NCI-H2029 treated with DMSO at 0.1 percent for 48 hours (cell line): ENCODE data around the gene PCDHGB4.
"Not testable (repeated sequence)": the region's sequence is repeated elsewhere in the genome, so short reads cannot be mapped to it uniquely, and the experiment has no call there.

ENCODE experiments used
- DNase-seq: peaks from one replicate; lab custom pipeline; 2025; lab: John Stamatoyannopoulos, UW

PCDHGB4 gene

DNA sequence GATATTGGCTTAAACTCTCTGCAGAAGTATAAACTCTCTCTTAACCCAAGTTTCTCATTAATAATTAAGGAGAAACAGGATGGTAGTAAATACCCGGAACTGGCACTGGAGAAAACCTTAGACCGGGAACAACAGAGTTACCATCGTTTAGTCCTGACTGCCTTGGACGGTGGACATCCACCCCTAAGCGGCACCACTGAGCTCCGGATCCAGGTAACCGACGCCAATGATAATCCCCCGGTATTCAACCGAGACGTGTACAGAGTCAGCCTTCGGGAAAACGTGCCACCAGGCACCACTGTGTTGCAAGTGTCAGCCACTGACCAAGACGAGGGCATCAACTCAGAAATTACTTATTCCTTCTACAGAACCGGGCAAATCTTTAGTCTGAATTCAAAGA is 11.1 kb downstream of the PCDHGB4 start:
- DNase-seq, result no peak

DNA sequence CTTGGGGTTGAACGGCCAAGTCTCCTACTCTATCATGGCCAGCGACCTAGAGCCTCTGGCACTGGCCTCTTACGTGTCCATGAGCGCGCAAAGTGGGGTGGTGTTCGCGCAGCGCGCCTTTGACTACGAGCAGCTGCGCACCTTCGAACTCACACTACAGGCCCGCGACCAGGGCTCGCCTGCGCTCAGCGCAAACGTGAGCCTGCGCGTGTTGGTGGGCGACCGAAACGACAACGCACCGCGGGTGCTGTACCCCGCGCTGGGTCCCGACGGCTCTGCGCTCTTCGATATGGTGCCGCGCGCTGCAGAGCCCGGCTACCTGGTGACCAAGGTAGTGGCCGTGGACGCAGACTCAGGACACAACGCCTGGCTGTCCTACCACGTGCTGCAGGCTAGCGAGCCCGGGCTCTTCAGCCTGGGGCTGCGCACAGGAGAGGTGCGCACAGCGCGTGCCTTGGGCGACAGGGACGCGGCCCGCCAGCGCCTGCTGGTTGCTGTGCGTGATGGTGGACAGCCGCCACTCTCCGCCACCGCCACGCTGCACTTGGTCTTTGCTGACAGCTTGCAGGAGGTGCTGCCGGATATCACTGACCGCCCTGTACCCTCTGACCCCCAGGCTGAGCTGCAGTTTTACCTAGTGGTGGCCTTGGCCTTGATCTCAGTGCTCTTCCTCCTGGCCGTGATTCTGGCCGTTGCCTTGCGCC is 12.2 kb downstream of the PCDHGB4 start:
- DNase-seq, result no peak

DNA sequence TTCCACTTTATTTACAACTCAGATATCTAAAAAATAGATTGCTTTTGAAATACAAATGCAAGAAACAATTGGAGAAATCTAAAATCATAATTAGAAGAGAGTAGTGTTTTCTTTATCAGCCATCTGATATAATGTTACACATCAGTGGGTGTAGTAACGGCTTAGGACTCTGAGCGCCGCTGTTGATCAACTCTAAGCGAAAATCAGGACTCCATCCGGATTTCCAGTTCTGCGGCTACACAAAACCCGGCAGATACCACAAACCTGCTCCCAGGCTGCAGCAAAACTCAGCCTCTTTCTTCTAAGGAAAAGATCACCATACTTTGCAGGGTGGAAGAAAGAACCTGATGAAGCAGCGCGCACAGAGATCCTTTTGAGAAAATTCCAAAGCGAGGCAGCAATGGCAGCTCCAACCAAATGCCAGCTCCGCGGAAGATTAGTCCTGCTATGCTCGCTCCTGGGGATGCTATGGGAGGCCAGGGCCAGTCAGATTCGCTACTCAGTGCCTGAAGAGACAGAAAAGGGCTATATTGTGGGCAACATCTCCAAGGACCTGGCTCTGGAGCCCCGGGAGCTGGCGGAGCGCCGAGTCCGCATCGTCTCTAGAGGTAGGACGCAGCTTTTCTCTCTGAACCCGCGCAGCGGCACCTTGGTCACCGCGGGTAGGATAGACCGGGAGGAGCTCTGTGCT is 15.2 kb downstream of the PCDHGB4 start, which contains the start of gene PCDHGA9:
Gene PCDHGA9 (plus strand): TSS at position 226 of the 691 bp plus-strand sequence. CDS start 175 bp downstream, at position 401.
- DNase-seq, result no peak

DNA sequence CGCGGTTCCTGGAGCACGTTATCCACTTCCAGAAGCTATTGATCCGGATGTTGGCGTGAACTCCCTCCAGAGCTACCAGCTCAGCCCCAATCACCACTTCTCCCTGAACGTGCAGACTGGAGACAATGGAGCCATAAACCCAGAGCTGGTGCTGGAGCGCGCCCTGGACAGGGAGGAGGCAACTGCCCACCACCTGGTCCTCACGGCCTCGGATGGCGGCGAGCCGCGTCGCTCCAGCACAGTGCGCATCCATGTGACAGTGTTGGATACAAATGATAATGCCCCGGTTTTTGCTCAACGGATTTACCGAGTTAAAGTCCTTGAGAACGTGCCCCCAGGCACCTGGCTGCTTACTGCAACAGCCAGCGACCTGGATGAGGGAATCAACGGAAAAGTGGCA is 15.9 kb downstream of the PCDHGB4 start:
- DNase-seq, result no peak

DNA sequence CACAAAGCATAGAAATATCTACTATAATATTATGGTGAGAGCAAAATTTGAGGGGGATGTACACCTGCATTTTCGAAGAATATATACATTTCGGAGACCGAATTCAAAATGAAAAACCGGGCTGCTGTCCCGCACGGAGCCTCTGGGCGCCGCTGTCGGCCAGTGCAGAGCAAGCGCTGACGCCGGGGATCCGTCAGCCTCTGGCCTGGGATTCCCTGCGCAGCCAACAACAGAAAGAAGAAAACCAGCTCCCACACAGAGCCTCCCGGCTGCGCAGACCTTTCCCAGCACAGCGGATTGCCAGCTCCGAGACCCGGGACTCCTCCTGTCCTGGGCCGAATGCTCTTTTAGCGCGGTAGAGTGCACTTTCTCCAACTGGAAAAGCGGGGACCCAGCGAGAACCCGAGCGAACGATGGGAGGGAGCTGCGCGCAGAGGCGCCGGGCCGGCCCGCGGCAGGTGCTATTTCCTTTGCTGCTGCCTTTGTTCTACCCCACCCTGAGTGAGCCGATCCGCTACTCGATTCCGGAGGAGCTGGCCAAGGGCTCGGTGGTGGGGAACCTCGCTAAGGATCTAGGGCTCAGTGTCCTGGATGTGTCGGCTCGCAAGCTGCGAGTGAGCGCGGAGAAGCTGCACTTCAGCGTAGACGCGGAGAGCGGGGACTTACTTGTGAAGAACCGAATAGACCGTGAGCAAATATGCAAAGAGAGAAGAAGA is 20.4 kb downstream of the PCDHGB4 start, which contains the start of gene PCDHGB6:
Gene PCDHGB6 (plus strand): TSS at position 232 of the 716 bp plus-strand sequence. CDS start 182 bp downstream, at position 414.
- not testable (repeated sequence) for DNase-seq

DNA sequence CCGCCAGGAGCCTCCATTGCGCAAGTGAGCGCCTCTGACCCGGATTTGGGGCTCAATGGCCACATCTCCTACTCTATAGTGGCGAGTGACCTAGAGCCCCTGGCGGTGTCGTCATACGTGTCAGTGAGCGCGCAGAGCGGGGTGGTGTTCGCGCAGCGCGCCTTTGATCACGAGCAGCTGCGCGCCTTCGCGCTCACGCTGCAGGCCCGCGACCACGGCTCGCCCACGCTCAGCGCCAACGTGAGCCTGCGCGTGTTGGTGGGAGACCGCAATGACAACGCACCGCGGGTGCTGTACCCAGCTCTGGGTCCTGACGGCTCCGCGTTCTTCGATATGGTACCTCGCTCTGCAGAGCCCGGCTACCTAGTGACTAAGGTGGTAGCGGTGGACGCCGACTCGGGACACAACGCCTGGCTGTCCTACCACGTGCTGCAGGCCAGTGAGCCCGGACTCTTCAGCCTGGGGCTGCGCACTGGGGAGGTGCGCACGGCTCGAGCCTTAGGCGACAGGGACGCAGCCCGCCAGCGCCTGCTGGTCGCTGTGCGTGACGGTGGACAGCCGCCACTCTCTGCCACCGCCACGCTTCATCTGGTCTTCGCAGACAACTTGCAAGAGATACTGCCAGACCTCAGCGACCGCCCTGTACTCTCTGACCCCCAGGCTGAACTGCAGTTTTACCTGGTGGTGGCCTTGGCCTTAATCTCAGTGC is 22.3 kb downstream of the PCDHGB4 start:
- no peak for DNase-seq

DNA sequence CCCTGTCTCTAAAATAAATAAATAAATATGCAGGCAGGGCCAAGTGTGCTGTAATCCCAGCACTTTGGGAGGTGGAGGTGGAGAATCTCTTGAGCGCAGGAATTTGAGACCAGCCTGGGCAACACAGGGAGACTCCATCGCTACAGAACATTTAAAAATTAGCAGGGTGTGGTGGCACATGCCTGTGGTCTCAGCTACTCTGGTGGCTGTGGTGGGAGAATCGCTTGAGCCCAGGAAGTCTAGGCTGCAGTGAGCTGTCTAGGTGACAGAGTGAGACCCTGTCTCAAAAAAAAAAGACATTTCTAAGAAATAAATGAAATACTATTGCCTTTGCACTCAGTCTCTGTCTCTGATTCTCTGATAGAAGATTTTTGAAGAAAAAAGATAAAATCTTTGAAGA is 24.1 kb downstream of the PCDHGB4 start:
- no peak for DNase-seq

DNA sequence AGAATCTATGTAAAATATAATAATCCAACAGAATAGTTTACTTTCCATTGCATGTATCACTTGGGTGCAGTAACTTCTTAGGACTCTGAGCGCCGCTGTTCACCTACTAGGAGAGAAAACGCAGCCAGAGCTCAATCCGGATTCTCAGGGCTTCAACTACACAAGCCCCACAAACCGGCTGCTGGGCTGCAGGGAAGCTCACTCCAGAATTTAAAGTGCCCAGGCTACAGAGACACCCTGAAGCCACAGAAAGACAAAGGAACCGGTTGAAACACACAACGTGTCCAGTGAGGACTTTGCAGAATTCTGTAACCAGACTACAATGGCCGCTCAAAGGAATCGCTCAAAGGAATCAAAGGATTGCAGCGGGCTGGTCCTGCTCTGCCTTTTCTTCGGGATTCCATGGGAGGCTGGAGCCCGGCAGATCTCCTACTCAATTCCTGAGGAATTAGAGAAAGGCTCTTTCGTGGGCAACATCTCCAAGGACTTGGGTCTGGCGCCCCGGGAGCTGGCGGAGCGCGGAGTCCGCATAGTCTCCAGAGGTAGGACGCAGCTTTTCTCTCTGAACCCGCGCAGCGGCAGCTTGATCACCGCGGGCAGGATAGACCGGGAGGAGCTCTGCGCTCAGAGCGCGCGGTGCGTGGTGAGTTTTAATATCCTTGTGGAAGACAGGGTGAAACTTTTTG is 25.5 kb downstream of the PCDHGB4 start, which contains the start of gene PCDHGA10:
Gene PCDHGA10 (plus strand): TSS at position 134 of the 686 bp plus-strand sequence. CDS start 189 bp downstream, at position 323.
- DNase-seq, result no peak

DNA sequence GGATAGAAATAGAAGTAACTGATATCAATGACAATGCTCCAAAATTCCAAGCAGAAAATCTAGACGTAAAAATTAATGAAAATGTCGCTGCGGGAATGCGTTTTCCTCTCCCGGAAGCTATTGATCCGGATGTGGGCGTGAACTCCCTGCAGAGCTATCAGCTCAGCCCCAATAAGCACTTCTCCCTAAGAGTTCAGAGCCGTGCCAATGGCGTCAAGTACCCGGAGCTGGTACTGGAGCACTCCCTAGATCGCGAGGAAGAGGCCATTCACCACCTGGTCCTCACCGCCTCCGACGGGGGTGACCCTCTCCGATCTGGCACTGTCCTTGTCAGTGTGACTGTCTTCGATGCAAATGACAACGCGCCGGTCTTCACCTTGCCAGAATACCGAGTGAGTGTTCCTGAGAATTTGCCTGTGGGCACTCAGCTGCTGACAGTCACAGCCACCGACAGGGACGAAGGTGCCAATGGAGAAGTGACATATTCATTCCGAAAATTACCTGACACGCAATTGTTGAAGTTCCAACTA is 26.1 kb downstream of the PCDHGB4 start:
- DNase-seq, result no peak

DNA sequence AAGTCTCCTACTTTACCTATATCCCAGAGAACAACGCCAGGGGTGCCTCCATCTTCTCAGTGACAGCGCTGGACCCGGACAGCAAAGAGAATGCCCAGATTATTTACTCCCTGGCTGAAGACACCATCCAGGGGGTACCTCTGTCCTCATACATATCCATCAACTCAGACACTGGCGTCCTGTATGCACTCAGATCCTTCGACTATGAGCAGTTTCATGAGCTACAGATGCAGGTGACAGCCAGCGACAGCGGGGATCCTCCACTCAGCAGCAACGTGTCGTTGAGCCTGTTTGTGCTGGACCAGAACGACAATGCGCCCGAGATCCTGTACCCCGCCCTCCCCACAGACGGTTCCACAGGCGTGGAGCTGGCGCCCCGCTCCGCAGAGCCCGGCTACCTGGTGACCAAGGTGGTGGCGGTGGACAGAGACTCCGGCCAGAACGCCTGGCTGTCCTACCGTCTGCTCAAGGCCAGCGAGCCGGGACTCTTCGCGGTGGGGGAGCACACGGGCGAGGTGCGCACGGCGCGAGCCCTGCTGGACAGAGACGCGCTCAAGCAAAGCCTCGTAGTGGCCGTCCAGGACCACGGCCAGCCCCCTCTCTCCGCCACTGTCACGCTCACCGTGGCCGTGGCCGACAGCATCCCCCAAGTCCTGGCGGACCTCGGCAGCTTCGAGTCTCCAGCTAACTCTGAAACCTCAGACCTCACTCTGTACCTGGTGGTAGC is 27.2 kb downstream of the PCDHGB4 start:
- DNase-seq, result not testable (repeated sequence)

DNA sequence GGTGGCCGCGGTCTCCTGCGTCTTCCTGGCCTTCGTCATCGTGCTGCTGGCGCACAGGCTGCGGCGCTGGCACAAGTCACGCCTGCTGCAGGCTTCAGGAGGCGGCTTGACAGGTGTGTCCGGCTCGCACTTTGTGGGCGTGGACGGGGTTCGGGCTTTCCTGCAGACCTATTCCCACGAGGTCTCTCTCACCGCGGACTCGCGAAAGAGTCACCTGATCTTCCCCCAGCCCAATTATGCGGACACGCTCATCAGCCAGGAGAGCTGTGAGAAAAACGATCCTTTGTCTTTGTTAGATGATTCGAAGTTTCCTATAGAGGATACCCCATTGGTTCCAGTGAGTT is 27.7 kb downstream of the PCDHGB4 start:
- DNase-seq, result not testable (repeated sequence)

DNA sequence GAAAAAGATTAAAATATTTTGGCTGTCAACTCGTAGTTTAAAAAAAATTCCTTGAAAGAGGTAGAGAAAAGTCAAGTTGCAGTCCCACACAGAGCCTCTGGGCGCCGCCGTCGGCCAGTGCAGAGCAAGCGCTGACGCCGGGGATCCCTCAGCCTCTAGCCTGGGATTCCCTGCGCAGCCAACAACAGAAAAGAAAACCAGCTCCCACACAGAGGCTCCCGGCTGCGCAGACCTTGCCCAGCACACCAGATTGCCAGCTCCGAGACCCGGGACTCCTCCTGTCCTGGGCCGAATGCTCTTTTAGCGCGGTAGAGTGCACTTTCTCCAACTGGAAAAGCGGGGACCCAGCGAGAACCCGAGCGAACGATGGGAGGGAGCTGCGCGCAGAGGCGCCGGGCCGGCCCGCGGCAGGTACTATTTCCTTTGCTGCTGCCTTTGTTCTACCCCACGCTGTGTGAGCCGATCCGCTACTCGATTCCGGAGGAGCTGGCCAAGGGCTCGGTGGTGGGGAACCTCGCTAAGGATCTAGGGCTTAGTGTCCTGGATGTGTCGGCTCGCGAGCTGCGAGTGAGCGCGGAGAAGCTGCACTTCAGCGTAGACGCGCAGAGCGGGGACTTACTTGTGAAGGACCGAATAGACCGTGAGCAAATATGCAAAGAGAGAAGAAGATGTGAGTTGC is 30.1 kb downstream of the PCDHGB4 start, which contains the start of gene PCDHGB7:
Gene PCDHGB7 (plus strand): TSS at position 184 of the 679 bp plus-strand sequence. CDS start 183 bp downstream, at position 367.
- not testable (repeated sequence) for DNase-seq

DNA sequence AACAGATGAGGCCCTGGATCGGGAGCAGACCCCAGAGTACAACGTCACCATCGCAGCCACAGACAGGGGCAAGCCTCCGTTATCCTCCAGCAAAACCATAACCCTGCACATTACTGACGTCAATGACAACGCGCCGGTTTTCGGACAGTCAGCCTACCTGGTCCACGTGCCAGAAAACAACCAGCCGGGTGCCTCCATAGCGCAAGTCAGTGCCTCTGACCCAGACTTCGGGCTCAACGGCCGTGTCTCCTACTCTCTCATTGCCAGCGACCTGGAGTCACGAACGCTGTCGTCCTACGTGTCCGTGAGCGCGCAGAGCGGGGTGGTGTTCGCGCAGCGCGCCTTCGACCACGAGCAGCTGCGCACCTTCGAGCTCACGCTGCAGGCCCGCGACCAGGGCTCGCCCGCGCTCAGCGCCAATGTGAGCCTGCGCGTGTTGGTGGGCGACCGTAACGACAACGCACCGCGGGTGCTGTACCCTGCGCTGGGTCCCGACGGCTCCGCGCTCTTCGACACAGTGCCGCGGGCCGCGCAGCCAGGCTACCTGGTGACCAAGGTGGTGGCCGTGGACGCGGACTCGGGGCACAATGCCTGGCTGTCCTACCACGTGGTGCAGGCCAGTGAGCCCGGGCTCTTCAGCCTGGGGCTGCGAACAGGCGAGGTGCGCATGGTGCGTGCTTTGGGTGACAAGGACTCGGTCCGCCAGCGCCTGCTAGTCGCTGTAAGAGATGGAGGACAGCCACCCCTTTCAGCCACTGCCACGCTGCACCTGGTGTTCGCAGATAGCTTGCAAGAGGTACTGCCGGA is 31.8 kb downstream of the PCDHGB4 start:
- DNase-seq, result no peak

DNA sequence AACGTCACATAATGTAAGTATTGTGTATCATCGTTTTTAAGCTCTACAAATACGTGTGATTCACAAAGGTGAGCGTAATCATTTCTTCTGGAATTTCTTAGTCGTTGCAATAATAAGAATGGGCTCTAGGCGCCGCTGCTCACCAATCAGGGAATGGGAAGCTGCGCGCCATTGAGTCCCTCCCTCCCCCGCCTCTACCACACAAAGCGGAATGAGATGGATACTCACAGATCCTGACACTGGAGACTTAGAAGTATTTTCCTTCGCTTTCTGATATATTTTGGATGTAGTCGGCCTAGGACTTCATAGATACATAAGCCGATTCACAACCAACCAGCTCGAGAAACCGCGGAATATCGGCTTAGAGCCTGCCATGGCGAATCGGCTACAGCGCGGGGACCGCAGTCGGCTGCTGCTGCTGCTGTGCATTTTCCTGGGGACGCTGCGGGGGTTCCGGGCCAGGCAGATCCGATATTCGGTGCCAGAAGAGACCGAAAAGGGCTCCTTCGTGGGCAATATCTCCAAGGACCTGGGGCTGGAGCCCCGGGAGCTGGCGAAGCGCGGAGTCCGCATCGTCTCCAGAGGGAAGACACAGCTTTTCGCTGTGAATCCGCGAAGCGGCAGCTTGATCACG is 33.5 kb downstream of the PCDHGB4 start, which contains the start of gene PCDHGA11:
Gene PCDHGA11 (plus strand): TSS at position 197 of the 634 bp plus-strand sequence. CDS start 177 bp downstream, at position 374.
- no peak for DNase-seq

DNA sequence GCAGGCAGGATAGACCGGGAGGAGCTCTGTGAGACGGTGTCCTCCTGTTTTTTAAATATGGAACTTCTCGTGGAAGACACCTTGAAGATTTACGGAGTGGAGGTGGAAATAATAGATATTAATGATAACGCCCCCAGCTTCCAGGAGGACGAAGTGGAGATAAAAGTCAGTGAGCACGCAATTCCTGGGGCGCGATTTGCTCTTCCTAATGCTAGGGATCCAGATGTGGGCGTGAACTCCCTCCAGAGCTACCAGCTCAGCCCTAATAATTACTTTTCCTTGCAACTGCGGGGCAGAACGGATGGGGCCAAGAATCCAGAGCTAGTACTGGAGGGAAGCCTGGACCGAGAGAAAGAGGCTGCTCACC is 34.0 kb downstream of the PCDHGB4 start:
- no peak for DNase-seq

DNA sequence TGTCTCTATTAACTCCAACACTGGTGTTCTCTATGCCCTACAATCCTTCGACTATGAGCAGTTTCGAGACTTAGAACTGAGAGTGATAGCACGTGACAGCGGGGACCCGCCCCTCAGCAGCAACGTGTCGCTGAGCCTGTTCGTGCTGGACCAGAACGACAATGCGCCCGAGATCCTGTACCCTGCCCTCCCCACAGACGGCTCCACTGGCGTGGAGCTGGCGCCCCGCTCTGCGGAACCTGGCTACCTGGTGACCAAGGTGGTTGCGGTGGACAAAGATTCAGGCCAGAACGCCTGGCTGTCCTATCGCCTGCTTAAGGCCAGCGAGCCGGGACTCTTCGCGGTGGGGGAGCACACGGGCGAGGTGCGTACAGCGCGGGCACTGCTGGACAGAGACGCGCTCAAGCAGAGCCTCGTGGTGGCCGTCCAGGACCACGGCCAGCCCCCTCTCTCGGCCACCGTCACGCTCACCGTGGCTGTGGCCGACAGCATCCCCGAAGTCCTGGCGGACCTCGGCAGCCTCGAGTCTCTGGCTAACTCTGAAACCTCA is 35.3 kb downstream of the PCDHGB4 start:
- DNase-seq, result no peak

DNA sequence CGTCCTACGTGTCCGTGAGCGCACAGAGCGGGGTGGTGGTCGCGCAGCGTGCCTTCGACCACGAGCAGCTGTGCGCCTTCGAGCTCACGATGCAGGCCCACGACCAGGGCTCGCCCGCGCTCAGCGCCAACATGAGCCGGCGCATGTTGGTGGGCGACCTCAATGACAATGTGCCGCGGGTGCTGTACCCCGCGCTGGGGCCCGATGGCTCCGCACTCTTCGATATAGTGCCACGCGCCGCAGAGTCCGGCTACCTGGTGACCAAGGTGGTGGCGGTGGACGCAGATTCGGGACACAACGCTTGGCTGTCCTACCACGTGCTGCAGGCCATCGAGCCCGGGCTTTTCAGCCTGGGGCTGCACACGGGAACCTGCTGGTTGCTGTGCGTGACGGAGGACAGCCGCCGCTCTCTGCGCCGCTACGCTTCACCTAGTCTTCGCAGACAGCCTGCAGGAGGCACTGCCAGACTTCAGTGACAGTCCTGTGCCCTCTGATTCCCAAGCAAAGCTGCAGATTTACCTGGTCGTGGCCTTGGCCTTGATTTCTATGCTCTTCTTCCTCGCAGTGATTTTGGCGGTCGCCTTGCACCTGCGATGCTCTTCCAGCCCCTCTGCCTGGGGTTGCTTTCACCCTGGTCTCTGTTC is 40.4 kb downstream of the PCDHGB4 start:
- no peak for DNase-seq
